Measurements from ENCODE around the gene UNC5B.

UNC5B gene

GRCh38 chr10:71234970-71235685 is 22.8 kb downstream of the UNC5B start:
- no peak overlapping the region for H3K4me3 ChIP-seq
- H3K36me3 ChIP-seq (replicated peaks), result no peaks in the 10 kb centered on the region
- H3K4me1 ChIP-seq, result peaks cover 5% of the 10 kb centered on the region; the same call in 1 of the 2 replicates
- no peaks in the 10 kb centered on the region for H3K9me3 ChIP-seq
- in situ Hi-C loops (cut with MboI; ENCODE audit: low sequenced_read_pairs), result no loop called here
- H3K27me3 ChIP-seq (ENCODE audit: low read depth), result no peaks in the 10 kb centered on the region
- no peak for DNase-seq (ENCODE audit: low spot score in 2 of 2)

DNA sequence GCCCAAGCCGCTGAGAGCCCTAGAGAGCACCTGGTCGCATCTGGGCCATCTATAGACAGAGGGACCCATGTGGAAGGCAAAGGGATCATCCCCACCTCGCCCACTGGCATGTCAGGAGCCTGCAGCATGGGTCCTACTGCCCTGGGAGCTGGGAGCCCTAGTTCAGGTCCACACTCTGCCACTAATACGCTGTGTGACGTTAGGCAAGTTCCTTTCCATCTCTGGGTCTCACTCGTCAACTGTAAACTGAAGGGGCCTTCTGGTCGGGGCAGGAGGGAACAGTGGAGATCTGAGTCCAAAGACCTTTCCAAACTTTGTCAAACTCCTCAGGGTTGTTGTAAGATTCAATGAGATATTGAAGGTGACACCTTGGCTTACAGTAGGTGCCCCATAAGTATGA is 23.4 kb downstream of the UNC5B start:
- Histone ChIP-seq H3K4me3 (no peak overlapping the region), H3K4me1 (peaks cover 5% of the 10 kb centered on the region; the same call in 1 of the 2 replicates), H3K9me3 (no peaks in the 10 kb centered on the region), H3K36me3 (replicated peaks) (no peaks in the 10 kb centered on the region), H3K27me3 (ENCODE audit: low read depth) (no peaks in the 10 kb centered on the region)
- DNase-seq (ENCODE audit: low spot score in 2 of 2), result no peak
- in situ Hi-C loops (cut with MboI; ENCODE audit: low sequenced_read_pairs), result no loop called here

- peak in 1 of 2 experiments; percentile 31 for DNase-seq (ENCODE audit: low spot score in 2 of 2)
- Histone ChIP-seq H3K9me3 (no peaks in the 10 kb centered on the region), H3K27me3 (ENCODE audit: low read depth) (no peaks in the 10 kb centered on the region), H3K36me3 (replicated peaks) (no peaks in the 10 kb centered on the region), H3K4me1 (peaks cover 5% of the 10 kb centered on the region; the same call in 1 of the 2 replicates), H3K4me3 (no peak overlapping the region)
- in situ Hi-C loops (cut with MboI; ENCODE audit: low sequenced_read_pairs), result no loop called here
Observed at GRCh38 chr10:71236286-71236685, 23.9 kb downstream of the UNC5B start.

GRCh38 chr10:71236822-71237682 is 24.7 kb downstream of the UNC5B start:
- in situ Hi-C loops (cut with MboI; ENCODE audit: low sequenced_read_pairs), result no loop called here
- DNase-seq (ENCODE audit: low spot score in 2 of 2), result no peak
- Histone ChIP-seq H3K4me3 (no peak overlapping the region), H3K36me3 (replicated peaks) (no peaks in the 10 kb centered on the region), H3K27me3 (ENCODE audit: low read depth) (no peaks in the 10 kb centered on the region), H3K4me1 (peaks cover 5% of the 10 kb centered on the region; the same call in 1 of the 2 replicates), H3K9me3 (no peaks in the 10 kb centered on the region)

- DNase-seq (ENCODE audit: low spot score in 2 of 2), result no peak
- H3K4me1 ChIP-seq, result peaks cover 5% of the 10 kb centered on the region; the same call in 1 of the 2 replicates
- no peaks in the 10 kb centered on the region for H3K27me3 ChIP-seq (ENCODE audit: low read depth)
- no peaks in the 10 kb centered on the region for H3K36me3 ChIP-seq (replicated peaks)
- in situ Hi-C loops (cut with MboI; ENCODE audit: low sequenced_read_pairs), result no loop called here
- H3K4me3 ChIP-seq, result no peak overlapping the region
- H3K9me3 ChIP-seq, result no peaks in the 10 kb centered on the region
Observed at GRCh38 chr10:71237843-71238623, 25.7 kb downstream of the UNC5B start.

DNA sequence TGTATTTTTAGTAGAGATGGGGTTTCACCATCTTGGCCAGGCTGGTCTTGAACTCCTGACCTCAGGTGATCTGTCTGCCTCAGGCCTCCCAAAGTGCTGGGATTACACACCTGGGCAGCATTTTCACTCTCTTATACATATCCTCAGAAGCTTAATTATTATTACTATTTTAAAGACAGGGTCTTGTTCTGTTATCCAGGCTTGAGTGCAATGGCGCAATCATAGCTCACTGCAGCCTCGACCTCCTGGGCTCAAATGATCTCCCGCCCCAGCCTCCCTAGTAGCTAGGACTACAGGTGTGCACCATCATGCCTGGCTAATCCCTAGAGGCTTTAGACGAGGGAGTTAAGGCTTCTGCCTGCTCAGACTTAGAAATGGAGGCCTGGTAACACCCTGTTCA is 26.3 kb downstream of the UNC5B start:
- in situ Hi-C loops (cut with MboI; ENCODE audit: low sequenced_read_pairs), result no loop called here
- no peaks in the 10 kb centered on the region for H3K9me3 ChIP-seq
- no peaks in the 10 kb centered on the region for H3K27me3 ChIP-seq (ENCODE audit: low read depth)
- no peaks in the 10 kb centered on the region for H3K36me3 ChIP-seq (replicated peaks)
- no peak overlapping the region for H3K4me3 ChIP-seq
- no peak for DNase-seq (ENCODE audit: low spot score in 2 of 2)
- H3K4me1 ChIP-seq, result peaks cover 5% of the 10 kb centered on the region; the same call in 1 of the 2 replicates

- DNase-seq (ENCODE audit: low spot score in 2 of 2), result no peak
- in situ Hi-C loops (cut with MboI; ENCODE audit: low sequenced_read_pairs), result no loop called here
- Histone ChIP-seq H3K36me3 (replicated peaks) (no peaks in the 10 kb centered on the region), H3K4me3 (no peak overlapping the region), H3K9me3 (no peaks in the 10 kb centered on the region), H3K4me1 (peaks cover 5% of the 10 kb centered on the region; the same call in 1 of the 2 replicates), H3K27me3 (ENCODE audit: low read depth) (no peaks in the 10 kb centered on the region)
Observed at GRCh38 chr10:71239131-71239915, 27.0 kb downstream of the UNC5B start.

DNA sequence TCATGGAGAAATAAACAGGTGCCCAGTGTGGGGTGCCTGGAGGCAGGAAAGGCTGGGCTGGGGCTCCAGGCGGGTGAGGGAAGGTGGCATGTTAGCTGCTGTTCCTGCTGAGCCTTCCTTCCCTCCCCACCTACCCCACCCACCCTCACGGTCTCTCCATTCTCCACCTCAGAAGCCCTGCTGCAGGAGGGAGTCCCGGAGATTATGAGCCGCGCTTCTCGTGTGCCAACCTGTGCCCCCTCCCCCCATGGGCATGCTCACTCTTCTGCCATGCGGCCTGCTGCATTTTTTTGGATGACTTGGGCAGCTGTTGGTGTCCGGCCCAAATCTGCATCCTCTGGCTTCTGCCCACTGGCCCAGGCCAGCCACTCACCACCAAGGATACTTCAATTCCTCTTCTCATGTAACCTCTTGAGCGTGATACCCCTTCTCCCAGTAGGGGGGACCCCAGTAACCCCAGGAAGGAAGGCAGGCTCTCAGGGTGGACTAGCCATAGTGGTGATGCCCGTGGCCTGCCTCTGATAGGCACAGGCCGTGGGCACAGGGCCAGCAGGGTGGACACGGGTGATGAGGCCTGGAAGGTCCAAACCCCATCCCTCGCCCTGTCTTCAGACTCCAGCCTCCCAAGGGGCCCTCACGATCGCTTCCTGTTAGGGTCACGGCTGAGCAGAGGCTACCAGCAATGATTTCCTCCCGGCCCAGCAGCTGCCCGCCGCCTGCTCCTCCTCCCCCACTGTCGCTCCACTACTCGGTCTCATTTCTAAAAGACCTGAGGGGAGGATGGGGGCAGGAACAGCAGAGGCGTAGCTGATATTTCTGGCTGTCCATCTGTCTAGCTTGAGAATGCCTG is 27.8 kb downstream of the UNC5B start:
- in situ Hi-C loops (cut with MboI; ENCODE audit: low sequenced_read_pairs), result no loop called here
- no peak overlapping the region for H3K4me3 ChIP-seq
- H3K27me3 ChIP-seq (ENCODE audit: low read depth), result no peaks in the 10 kb centered on the region
- H3K9me3 ChIP-seq, result no peaks in the 10 kb centered on the region
- peaks cover 5% of the 10 kb centered on the region; the same call in 1 of the 2 replicates for H3K4me1 ChIP-seq
- no peak for DNase-seq (ENCODE audit: low spot score in 2 of 2)
- no peaks in the 10 kb centered on the region for H3K36me3 ChIP-seq (replicated peaks)

GRCh38 chr10:71241114-71241829 is 28.9 kb downstream of the UNC5B start:
- peaks cover 3% of the 10 kb centered on the region; the same call in 1 of the 2 replicates for H3K4me1 ChIP-seq
- in situ Hi-C loops (cut with MboI; ENCODE audit: low sequenced_read_pairs), result no loop called here
- H3K36me3 ChIP-seq (replicated peaks), result no peaks in the 10 kb centered on the region
- no peak overlapping the region for H3K4me3 ChIP-seq
- H3K27me3 ChIP-seq (ENCODE audit: low read depth), result no peaks in the 10 kb centered on the region
- no peak for DNase-seq (ENCODE audit: low spot score in 2 of 2)
- H3K9me3 ChIP-seq, result no peaks in the 10 kb centered on the region

GRCh38 chr10:71241830-71242621 is 29.7 kb downstream of the UNC5B start:
- in situ Hi-C loops (cut with MboI; ENCODE audit: low sequenced_read_pairs), result no loop called here
- DNase-seq (ENCODE audit: low spot score in 2 of 2), result no peak
- no peaks in the 10 kb centered on the region for H3K9me3 ChIP-seq
- H3K36me3 ChIP-seq (replicated peaks), result no peaks in the 10 kb centered on the region
- H3K4me3 ChIP-seq, result no peak overlapping the region
- H3K27me3 ChIP-seq (ENCODE audit: low read depth), result no peaks in the 10 kb centered on the region
- no peaks in the 10 kb centered on the region for H3K4me1 ChIP-seq

DNA sequence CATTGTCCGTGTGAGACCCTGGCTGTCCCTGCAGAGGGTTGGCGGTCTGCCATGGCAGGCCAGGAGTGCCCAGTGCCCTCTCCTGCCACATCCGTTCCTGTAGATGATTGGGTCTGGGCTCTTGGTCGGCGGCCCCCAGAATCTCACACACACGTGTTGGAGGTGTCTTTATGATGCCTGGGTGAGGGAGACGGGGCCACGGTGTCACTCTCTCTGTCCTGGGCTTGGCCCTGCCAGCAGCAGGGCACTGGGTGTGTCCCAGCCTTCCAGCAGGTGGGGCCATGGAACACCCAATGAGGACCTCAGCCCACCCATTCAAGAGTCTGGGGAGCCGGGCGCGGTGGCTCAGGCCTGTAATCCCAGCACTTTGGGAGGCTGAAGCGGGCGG is 30.2 kb downstream of the UNC5B start:
- in situ Hi-C loops (cut with MboI; ENCODE audit: low sequenced_read_pairs), result no loop called here
- H3K4me3 ChIP-seq, result no peak overlapping the region

More for the DNA sequence above, 30.2 kb downstream of the UNC5B start:
- H3K9me3 ChIP-seq, result no peaks in the 10 kb centered on the region
- H3K4me1 ChIP-seq, result no peaks in the 10 kb centered on the region
- DNase-seq (ENCODE audit: low spot score in 2 of 2), result no peak
- no peaks in the 10 kb centered on the region for H3K27me3 ChIP-seq (ENCODE audit: low read depth)
- H3K36me3 ChIP-seq (replicated peaks), result no peaks in the 10 kb centered on the region

Measured in HAP-1 (cell line).